ENCODE data around the gene CFAP54.
A peak's percentile ranks its signal among the peaks of the same experiment; 100 is the strongest.

GRCh38 chr12:96516472-96517430 lies 27.4 kb downstream of the CFAP54 start:
- TF ChIP-seq EZH2 (IDR thresholded peaks at IDR 0.05; ENCODE audit: borderline replicate concordance, low read depth, low read length, poor library complexity, severe bottlenecking) = no peak
- TF ChIP-seq, protein P1, sequence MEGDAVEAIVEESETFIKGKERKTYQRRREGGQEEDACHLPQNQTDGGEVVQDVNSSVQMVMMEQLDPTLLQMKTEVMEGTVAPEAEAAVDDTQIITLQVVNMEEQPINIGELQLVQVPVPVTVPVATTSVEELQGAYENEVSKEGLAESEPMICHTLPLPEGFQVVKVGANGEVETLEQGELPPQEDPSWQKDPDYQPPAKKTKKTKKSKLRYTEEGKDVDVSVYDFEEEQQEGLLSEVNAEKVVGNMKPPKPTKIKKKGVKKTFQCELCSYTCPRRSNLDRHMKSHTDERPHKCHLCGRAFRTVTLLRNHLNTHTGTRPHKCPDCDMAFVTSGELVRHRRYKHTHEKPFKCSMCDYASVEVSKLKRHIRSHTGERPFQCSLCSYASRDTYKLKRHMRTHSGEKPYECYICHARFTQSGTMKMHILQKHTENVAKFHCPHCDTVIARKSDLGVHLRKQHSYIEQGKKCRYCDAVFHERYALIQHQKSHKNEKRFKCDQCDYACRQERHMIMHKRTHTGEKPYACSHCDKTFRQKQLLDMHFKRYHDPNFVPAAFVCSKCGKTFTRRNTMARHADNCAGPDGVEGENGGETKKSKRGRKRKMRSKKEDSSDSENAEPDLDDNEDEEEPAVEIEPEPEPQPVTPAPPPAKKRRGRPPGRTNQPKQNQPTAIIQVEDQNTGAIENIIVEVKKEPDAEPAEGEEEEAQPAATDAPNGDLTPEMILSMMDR (conservative IDR thresholded peaks at IDR 0.05; ENCODE audit: low read depth, low read length) = peak; percentile 79

Data from A673 (cell line).